Forelimb muscle (tissue), 1 donor: ENCODE results near the gene MAGEA12. TPM values are rescaled to one million over a fixed set of nuclear protein-coding genes. Genes with fewer than 3 reads are reported as not detected.
"Not testable (repeated sequence)": the region's sequence is repeated elsewhere in the genome, so short reads cannot be mapped to it uniquely, and the experiment has no call there.

ENCODE experiments used
- DNase-seq: peaks from one replicate; pipeline ENCODE4 v3.0.0-alpha.2; 2013; ENCODE audit warnings: low read depth
- polyA plus RNA-seq: library from polyadenylated mRNA; unstranded; fragments of 120-200 nt; gene quantifications from one replicate; pipeline ENCODE4 v1.2.1, GENCODE V29; 2013; ENCODE audit not compliant: insufficient read length

The MAGEA12 gene, protein sequence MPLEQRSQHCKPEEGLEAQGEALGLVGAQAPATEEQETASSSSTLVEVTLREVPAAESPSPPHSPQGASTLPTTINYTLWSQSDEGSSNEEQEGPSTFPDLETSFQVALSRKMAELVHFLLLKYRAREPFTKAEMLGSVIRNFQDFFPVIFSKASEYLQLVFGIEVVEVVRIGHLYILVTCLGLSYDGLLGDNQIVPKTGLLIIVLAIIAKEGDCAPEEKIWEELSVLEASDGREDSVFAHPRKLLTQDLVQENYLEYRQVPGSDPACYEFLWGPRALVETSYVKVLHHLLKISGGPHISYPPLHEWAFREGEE
- not detected for polyA plus RNA-seq

DNA sequence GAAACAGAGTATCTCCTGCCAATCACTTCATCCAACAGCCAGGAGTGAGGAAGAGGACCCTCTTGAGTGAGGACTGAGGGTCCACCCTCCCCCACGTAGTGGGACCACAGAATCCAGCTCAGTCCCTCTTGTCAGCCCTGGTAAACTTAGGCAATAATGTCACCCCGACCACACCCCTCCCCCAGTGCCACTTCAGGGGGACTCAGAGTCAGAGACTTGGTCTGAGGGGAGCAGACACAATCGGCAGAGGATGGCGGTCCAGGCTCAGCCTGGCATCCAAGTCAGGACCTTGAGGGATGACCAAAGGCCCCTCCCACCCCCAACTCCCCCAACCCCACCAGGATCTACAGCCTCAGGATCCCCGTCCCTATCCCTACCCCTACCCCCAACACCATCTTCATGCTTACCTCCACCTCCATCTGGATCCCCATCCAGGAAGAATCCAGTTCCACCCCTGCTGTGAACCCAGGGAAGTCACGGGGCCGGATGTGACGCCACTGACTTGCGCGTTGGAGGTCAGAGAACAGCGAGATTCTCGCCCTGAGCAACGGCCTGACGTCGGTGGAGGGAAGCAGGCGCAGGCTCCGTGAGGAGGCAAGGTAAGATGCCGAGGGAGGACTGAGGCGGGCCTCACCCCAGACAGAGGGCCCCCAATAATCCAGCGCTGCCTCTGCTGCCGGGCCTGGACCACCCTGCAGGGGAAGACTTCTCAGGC is at the start of gene MAGEA12, which contains the start of gene CSAG1:
MAGEA12 (plus strand) TSS at position 497 of the 715 bp plus-strand sequence. CDS start 2,405 bp downstream, outside the sequence.
CSAG1 (minus strand) TSS at position 461 of the 715 bp plus-strand sequence. CDS start 1,261 bp downstream, outside the sequence.
- DNase-seq, result no peak

- not testable (repeated sequence) for DNase-seq
These were observed 35.3 kb upstream of the MAGEA12 start, which contains the start of gene MAGEA3 for GRCh38 chrX:152697952-152698931. MAGEA3 (plus strand) TSS chrX:152698794; CDS start chrX:152700833, 2,039 bp downstream.

- DNase-seq, result not testable (repeated sequence)
These were observed 33.2 kb upstream of the MAGEA12 start for GRCh38 chrX:152700390-152700789.

DNA sequence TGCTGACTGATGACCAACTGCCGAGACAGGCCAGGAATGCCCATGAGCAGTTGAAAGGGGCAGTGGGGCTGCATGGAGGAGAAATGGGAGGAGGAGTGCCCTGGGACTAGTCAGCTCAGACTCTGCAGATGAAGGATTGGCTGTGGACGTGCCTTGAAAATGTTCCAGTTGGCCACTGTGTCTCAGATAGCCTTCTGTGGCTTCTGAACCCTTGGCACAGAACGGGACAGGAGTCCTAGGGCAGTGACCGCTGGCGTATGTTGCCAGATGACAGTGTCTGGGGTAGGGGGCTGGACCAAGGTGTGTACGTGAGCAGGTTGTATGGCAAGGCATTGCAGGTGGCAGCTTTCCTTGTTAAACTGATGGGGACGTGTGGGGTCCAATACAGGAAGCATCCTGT is 27.1 kb upstream of the MAGEA12 start:
- DNase-seq, result not testable (repeated sequence)

DNA sequence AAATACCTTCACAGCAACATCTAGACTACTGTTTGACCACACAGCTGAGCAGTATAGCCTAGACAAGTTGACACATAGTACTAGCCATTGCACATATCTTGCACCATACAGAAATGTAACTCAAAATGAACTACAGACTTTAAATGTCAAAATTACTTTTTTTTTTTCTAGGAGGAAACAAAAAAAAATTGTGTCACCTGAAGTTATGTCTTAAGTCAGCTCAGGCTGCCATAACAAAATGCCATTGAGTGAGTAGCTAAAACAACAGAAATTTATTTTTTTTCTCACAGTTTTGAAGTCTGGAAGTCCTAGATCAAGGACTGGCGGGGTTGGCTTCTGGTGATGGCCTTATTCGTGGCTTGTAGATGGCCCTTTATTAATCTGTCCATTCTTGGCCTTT is 24.4 kb upstream of the MAGEA12 start, which contains the start of gene CSAG2:
CSAG2 (minus strand) TSS at position 101 of the 400 bp plus-strand sequence. CDS start 161 bp downstream, outside the sequence.
- not testable (repeated sequence) for DNase-seq

DNA sequence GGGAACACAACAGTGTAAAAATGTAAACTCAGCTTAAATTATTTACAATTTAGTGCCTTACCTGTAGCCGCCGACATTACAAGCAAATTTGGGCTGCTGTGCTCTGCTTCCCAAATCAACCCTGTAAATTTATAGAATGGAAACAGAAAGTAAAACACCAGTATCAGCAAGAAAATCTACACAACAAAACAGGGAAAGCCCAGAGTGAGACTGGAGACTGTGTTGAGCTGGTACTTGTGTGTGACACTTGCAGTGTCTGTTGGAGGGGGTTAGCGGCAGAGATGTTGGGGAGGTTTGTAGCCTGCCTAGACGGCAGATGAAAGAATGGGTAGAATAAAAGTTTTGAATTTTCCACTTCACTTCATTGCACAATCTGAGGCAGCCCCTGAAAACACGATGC is 20.4 kb upstream of the MAGEA12 start:
- not testable (repeated sequence) for DNase-seq

DNA sequence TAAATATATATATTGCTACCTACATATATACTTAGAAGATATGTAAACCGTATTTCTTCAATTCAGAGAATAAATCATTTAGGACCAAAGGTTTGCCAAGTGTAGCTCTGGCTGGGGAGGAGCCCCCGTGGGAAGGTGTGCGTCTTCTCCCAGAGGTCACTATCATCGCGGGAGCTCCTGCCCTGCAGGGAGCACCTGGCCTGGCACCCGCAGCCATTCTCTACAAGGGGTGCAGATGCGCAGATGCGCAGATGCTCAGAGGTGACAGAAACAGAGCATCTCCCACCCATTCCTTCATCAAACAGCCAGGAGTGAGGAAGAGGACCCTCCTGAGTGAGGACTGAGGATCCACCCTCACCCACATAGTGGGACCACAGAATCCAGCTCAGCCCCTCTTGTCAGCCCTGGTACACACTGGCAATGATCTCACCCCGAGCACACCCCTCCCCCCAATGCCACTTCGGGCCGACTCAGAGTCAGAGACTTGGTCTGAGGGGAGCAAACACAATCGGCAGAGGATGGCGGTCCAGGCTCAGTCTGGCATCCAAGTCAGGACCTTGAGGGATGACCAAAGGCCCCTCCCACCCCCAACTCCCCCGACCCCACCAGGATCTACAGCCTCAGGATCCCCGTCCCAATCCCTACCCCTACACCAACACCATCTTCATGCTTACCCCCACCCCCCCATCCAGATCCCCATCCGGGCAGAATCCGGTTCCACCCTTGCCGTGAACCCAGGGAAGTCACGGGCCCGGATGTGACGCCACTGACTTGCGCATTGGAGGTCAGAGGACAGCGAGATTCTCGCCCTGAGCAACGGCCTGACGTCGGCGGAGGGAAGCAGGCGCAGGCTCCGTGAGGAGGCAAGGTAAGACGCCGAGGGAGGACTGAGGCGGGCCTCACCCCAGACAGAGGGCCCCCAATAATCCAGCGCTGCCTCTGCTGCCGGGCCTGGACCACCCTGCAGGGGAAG is 19.5 kb upstream of the MAGEA12 start, which contains the start of gene MAGEA2B:
MAGEA2B (plus strand) TSS at position 814 of the 973 bp plus-strand sequence. CDS start 2,479 bp downstream, outside the sequence.
- not testable (repeated sequence) for DNase-seq

DNA sequence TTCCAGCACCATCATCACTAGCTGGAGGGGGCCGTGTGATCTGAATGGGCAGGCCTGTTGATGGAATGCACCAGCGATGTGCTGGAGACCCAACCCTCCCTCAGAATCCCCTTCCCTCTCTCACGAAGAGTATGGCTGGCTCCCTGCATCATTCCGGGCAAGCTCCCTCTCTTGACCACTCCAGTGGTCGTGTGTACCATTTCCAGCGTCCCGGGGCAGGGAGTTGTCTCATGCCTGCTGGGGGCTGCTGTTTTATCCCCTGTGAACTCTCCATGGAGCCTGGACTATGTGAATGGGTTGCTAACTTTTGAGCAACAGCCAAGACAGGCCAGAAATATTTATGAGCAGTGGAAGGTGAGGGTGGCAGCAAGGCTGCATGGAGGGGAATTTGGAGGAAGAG is 8.1 kb upstream of the MAGEA12 start:
- no peak for DNase-seq

DNA sequence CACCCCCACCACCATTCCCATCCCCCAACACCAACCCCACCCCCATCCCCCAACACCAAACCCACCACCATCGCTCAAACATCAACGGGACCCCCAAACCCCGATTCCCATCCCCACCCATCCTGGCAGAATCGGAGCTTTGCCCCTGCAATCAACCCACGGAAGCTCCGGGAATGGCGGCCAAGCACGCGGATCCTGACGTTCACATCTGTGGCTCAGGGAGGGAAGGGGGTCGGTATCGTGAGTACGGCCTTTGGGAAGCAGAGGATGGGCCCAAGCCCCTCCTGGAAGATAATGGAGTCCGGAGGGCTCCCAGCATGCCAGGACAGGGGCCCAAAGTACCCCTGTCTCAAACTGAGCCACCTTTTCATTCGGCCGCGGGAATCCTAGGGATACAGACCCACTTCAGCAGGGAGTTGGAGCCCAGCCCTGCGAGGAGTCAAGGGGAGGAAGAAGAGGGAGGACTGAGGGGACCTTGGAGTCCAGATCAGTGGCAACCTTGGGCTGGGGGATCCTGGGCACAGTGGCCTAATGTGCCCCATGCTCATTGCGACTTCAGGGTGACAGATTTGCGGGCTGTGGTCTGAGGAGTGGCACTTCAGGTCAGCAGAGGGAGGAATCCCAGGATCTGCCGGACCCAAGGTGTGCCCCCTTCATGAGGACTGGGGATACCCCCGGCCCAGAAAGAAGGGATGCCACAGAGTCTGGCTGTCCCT is 744 bp downstream of the MAGEA12 start:
- DNase-seq, result not testable (repeated sequence)

- DNase-seq, result no peak
These were observed 1.5 kb downstream of the MAGEA12 start for GRCh38 chrX:152735101-152735500.

DNA sequence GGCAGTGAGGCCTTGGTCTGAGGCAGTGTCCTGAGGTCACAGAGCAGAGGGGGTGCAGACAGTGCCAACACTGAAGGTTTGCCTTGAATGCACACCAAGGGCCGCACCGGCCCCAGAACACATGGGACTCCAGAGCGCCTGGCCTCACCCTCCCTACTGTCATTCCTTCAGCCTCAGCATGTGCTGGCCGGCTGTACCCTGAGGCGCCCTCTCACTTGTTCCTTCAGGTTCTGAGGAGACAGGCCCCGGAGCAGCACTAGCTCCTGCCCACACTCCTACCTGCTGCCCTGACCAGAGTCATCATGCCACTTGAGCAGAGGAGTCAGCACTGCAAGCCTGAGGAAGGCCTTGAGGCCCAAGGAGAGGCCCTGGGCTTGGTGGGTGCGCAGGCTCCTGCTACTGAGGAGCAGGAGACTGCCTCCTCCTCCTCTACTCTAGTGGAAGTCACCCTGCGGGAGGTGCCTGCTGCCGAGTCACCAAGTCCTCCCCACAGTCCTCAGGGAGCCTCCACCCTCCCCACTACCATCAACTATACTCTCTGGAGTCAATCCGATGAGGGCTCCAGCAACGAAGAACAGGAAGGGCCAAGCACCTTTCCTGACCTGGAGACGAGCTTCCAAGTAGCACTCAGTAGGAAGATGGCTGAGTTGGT is 2.4 kb downstream of the MAGEA12 start:
- no peak for DNase-seq

GRCh38 chrX:152736528-152736927 is 3.0 kb downstream of the MAGEA12 start:
- DNase-seq, result not testable (repeated sequence)

GRCh38 chrX:152738560-152738959 is 5.0 kb downstream of the MAGEA12 start:
- DNase-seq, result no peak

GRCh38 chrX:152753686-152754650 is 20.4 kb downstream of the MAGEA12 start, which contains the start of gene MAGEA2:
MAGEA2 (minus strand) TSS chrX:152753842; CDS start chrX:152751363, 2,479 bp downstream.
- DNase-seq, result not testable (repeated sequence)

DNA sequence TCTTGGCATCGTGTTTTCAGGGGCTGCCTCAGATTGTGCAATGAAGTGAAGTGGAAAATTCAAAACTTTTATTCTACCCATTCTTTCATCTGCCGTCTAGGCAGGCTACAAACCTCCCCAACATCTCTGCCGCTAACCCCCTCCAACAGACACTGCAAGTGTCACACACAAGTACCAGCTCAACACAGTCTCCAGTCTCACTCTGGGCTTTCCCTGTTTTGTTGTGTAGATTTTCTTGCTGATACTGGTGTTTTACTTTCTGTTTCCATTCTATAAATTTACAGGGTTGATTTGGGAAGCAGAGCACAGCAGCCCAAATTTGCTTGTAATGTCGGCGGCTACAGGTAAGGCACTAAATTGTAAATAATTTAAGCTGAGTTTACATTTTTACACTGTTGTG is 21.3 kb downstream of the MAGEA12 start:
- not testable (repeated sequence) for DNase-seq

GRCh38 chrX:152758918-152759317 is 25.4 kb downstream of the MAGEA12 start, which contains the start of gene CSAG3:
CSAG3 (plus strand) TSS chrX:152759218.
- DNase-seq, result not testable (repeated sequence)

GRCh38 chrX:152759544-152759943 is 26.0 kb downstream of the MAGEA12 start:
- not testable (repeated sequence) for DNase-seq
